IMR-90 (cell line): ENCODE data around the gene SLC25A25.

Source experiments
- BHLHE40 ChIP-seq: fragments of 150-350 bp; IDR thresholded peaks from 2 replicates; pipeline ENCODE4 v1.6.1; 2016; ENCODE audit warnings: mild to moderate bottlenecking, low read depth, low read length
- CHD1 ChIP-seq: IDR thresholded peaks from 2 replicates; pipeline ENCODE4 v1.6.1; 2012; ENCODE audit warnings: low read depth, low read length, improper control_type of control experiment
- NFE2L2 ChIP-seq: fragments of 150-350 bp; IDR thresholded peaks from 2 replicates; pipeline ENCODE4 v1.6.1; 2016; ENCODE audit warnings: low read depth, mild to moderate bottlenecking, low read length
- POLR2A ChIP-seq: IDR thresholded peaks from 2 replicates; pipeline ENCODE4 v1.6.1; 2012; ENCODE audit warnings: mild to moderate bottlenecking, low read depth, low read length
- RAD21 ChIP-seq: IDR thresholded peaks from 2 replicates; pipeline ENCODE4 v1.6.1; 2012; ENCODE audit warnings: low read length, improper control_type of control experiment
- RCOR1 ChIP-seq: IDR thresholded peaks from 2 replicates; pipeline ENCODE4 v1.6.1; 2012; ENCODE audit warnings: mild to moderate bottlenecking, low read length, improper control_type of control experiment; ENCODE audit not compliant: insufficient replicate concordance
- TF ChIP-seq, protein P1 (sequence below): conservative IDR thresholded peaks from 2 replicates; pipeline ENCODE4 v1.5.1; 2012; ENCODE audit warnings: mild to moderate bottlenecking, low read depth, low read length, improper control_type of control experiment

DNA sequence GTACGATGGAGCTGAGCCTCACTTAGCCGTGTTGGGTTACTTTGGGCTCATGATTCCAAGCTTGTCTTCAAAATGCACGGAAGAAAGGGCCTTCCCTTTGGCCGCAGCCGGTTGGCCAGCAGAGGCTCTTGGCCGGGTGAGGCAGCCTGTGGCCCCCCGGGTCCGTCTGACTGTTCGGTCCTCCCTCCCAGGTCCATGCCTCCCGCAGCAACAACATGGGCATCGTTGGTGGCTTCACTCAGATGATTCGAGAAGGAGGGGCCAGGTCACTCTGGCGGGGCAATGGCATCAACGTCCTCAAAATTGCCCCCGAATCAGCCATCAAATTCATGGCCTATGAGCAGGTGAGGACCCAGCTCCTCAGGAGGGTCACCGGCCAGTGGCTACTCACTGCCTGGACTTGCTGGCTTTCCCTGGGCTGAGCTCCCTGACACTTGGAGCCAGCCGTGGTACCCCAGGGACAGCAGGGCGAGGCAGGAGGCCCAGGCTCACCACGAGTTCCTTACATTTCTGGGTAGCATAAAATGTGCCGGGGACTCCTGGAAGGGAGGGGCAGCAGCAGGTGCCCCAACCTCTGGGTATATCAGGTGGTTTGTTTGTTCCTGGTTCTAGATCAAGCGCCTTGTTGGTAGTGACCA, 37.6 kb downstream of the SLC25A25 start:
- TF ChIP-seq RAD21 (no peak), RCOR1 (no peak), POLR2A (no peak), CHD1 (no peak), NFE2L2 (no peak), BHLHE40 (no peak)
- TF ChIP-seq, protein P1, sequence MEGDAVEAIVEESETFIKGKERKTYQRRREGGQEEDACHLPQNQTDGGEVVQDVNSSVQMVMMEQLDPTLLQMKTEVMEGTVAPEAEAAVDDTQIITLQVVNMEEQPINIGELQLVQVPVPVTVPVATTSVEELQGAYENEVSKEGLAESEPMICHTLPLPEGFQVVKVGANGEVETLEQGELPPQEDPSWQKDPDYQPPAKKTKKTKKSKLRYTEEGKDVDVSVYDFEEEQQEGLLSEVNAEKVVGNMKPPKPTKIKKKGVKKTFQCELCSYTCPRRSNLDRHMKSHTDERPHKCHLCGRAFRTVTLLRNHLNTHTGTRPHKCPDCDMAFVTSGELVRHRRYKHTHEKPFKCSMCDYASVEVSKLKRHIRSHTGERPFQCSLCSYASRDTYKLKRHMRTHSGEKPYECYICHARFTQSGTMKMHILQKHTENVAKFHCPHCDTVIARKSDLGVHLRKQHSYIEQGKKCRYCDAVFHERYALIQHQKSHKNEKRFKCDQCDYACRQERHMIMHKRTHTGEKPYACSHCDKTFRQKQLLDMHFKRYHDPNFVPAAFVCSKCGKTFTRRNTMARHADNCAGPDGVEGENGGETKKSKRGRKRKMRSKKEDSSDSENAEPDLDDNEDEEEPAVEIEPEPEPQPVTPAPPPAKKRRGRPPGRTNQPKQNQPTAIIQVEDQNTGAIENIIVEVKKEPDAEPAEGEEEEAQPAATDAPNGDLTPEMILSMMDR: no peak
